Esophagus muscularis mucosa (tissue), 3 donors: ENCODE measurements around the gene DMD.

Experiments
- CTCF ChIP-seq, 3 experiments: fragments of 200-600 bp in 2 of 3; fragments of 450-650 bp in 1 of 3; sonication (generic) in 2 of 3; IDR thresholded peaks; one replicate each; pipeline ENCODE4 v1.5.1; 2017 to 2019; ENCODE audit warnings: antibody characterized with exemption in 3 of 3, mild to moderate bottlenecking in 2 of 3, moderate library complexity in 1 of 3
- POLR2A ChIP-seq: fragments of 450-650 bp; IDR thresholded peaks from one replicate; pipeline ENCODE4 v1.6.1; 2017; ENCODE audit warnings: antibody characterized with exemption, moderate library complexity, mild to moderate bottlenecking, low read depth

- TF ChIP-seq CTCF (IDR thresholded peaks at IDR 0.05) (no peak), POLR2A (no peak)
Measured at GRCh38 chrX:32599156-32599555, 612.2 kb downstream of the DMD start.
